GM12874 (cell line): Measurements from ENCODE around the gene LRRC26.

Experiments used
- TF ChIP-seq, protein P1 (sequence below): IDR thresholded peaks from 2 replicates; pipeline ENCODE4 v1.5.1; 2011; ENCODE audit warnings: low read depth, mild to moderate bottlenecking, control low read depth, low read length, moderate library complexity; ENCODE audit not compliant: insufficient read depth

The LRRC26 gene

GRCh38 chr9:137191245-137191644, 21.4 kb upstream of the LRRC26 start:
- TF ChIP-seq, protein P1, sequence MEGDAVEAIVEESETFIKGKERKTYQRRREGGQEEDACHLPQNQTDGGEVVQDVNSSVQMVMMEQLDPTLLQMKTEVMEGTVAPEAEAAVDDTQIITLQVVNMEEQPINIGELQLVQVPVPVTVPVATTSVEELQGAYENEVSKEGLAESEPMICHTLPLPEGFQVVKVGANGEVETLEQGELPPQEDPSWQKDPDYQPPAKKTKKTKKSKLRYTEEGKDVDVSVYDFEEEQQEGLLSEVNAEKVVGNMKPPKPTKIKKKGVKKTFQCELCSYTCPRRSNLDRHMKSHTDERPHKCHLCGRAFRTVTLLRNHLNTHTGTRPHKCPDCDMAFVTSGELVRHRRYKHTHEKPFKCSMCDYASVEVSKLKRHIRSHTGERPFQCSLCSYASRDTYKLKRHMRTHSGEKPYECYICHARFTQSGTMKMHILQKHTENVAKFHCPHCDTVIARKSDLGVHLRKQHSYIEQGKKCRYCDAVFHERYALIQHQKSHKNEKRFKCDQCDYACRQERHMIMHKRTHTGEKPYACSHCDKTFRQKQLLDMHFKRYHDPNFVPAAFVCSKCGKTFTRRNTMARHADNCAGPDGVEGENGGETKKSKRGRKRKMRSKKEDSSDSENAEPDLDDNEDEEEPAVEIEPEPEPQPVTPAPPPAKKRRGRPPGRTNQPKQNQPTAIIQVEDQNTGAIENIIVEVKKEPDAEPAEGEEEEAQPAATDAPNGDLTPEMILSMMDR: no peak

DNA sequence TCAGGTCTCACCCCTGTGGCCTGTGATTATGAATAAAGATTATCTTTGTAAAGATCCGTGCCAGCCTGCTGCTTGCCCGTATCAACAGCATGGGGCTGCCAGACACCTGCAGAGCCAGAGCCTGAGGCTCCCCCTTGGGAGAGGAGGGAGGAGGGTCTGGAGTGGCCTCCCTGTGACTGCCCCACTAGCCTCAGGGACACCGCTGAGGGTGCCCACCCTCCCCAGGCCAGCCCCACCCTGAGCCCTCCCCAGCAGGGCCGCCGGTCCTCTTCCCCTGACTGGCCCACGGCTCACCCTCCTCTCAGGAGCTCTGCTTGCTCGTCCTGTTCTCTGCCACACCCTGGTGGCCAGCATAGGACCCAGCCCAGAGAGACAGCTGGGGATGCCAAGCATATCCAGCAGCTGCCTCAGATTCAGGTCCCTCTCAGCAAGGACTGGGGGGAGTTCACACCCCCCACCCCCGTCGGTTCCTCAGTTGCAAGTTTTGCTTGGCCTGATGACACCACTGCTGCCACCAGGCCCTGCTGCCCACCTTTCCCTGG, 20.5 kb upstream of the LRRC26 start:
- TF ChIP-seq, protein P1: no peak

DNA sequence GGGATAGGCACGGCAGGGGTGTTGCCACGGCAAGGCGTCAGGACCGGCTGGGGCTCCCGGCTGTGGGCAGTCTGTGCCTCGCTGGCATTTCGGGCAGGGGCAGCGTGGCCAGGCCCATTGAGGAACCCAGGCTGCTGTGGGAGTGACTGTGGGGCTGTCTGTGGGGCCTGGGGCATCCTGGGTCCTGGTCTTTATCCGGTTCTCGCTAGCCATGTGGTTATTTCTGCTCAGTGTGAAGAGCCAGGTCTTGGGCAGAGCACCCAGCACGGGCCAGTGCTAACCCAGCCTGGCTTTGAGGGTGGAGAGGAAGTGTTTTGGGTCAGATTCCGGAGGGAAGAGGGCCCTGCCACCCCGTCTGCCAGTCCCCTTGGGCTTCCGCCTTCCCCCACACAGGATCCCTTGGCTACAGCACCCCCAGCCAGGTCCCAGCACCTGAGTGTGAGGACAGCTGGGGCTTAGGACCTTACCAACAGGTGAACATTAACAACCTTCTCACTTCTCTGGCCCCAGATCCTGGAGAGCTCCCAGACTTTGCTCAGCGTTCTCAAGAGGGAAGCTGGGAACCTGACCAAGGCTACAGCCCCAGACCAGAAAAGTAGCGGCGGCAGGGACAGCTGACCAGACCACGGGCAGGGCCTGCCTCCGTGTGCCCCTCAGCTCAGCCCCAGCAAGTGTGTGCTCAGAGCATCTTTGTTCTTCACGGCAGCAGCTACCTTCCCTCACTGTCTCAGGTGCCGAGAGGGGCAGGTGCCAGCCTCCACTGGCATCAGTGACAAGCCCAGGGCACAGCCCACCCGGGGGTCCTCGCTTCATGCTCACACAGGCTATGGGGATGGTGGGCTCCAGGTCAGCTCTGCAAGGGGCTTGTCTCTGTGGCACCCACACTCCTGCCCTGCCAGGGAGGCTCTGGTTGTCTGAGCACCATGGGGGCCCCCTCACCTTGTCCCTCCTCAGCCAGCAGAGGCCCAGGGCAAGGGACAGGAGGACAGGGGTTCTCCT, 19.7 kb upstream of the LRRC26 start:
- TF ChIP-seq, protein P1: no peak

DNA sequence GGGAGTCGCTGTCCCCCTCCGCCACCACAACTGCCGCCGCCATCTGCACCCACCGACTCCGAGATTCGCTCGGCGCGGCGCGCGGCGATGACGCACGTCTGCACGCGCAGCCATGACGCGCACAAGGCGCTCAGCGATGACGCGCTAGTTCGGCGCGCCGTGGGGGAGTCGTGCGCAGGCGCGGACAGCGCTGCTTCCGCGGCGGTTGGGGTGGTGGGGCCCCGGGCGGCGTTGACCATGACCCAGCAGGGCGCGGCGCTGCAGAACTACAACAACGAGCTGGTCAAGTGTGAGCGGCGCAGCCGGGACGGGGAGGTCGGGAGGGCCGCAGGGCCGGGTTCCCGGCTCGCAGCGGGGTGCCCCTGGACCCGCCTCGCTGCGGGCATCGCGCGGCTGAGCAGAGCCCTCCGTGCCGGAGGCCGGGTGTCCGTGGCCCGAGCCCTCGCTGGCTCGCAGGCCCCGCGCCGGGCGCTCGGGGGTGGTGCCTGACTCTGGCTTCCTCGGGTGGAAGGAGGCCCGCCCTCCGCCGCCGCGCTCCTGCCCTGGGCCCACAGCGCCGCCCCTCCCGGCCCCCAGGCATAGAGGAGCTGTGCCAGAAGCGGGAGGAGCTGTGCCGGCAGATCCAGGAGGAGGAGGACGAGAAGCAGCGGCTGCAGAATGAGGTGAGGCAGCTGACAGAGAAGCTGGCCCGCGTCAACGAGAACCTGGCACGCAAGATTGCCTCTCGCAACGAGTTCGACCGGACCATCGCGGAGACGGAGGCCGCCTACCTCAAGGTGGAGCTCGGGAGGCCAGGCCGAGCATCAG, 18.8 kb upstream of the LRRC26 start, which contains the start of the genes ANAPC2 and SSNA1:
ANAPC2 (minus strand) TSS at position 71 of the 807 bp plus-strand sequence; CDS start at position 43, 28 bp downstream.
SSNA1 (plus strand) TSS at position 187 of the 807 bp plus-strand sequence; CDS start at position 238, 51 bp downstream.
- TF ChIP-seq, protein P1: peak; percentile 61

DNA sequence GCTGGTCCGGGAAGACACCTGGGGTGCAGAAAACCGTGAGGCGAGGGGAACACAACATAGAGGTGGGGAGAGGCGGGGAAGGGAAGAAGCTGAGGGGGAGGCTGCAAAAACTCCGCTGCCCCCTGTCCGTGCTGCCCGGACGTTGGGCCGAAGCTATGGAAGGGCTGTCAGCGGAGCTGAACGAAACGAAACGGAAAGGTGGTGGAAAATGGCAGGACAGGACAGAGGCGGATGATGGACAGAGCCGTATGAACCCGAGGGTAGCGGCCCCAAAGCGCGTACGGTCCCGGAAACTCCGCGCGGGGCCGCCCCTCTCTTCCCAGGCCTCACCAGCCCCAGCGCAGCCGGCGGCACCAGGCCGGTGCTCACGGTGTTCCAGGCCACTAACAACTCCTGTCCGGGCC, 18.2 kb upstream of the LRRC26 start:
- TF ChIP-seq, protein P1: no peak

GRCh38 chr9:137187386-137187785, 17.5 kb upstream of the LRRC26 start:
- TF ChIP-seq, protein P1: no peak

DNA sequence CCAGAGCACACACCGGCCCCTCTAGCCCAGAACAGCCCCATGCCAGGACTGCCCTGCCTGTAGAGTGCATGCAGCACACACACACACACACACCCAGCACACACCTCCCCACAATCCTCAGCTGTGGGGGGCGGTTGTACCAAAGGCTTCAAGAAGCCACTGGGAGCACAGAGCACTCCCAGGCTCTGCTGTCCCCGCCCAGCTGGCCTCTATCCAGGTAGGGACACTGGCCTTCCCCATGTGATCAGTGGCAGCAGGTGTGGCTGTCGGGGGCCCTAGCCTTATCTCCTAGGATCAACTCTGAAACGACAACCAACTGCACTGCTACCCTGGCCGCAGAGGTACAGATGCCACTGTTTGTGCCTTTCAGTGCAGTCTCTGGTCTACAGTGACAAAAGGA, 16.5 kb upstream of the LRRC26 start:
- TF ChIP-seq, protein P1: no peak
